Activated B cell treated with CpG ODN at 0.5 μM for 24 hours (primary cell): ENCODE data around the gene ASB1. TPM values are rescaled to one million over a fixed set of nuclear protein-coding genes. Genes with fewer than 3 reads are reported as not detected.

ENCODE experiments used
- ATAC-seq: fragments of 200-7000 bp; cut with Tn5 transposase; one replicate; pipeline ENCODE4 v1.10.0; 2021; ENCODE audit warnings: low read depth, mild to moderate bottlenecking, moderate library complexity
- CTCF ChIA-PET: fragments of 350-600 bp; sonication (Branson Sonifier 250); formaldehyde crosslinking; loops from one replicate; lab custom pipeline; 2021; ENCODE audit warnings: antibody characterized with exemption; lab: Charles Lee
- POLR2A ChIA-PET: fragments of 350-600 bp; sonication (Branson Sonifier 250); formaldehyde crosslinking; loops from one replicate; lab custom pipeline; 2021; ENCODE audit warnings: antibody characterized with exemption; lab: Charles Lee
- DNase-seq: peaks from one replicate; pipeline ENCODE4 v3.0.0; 2022
- H3K27ac Mint-ChIP-seq: one replicate; pipeline ENCODE4 v1.8.0; 2020; ENCODE audit warnings: mixed read lengths
- H3K27me3 Mint-ChIP-seq: one replicate; pipeline ENCODE4 v1.8.0; 2021; ENCODE audit warnings: mixed read lengths
- H3K36me3 Mint-ChIP-seq: one replicate; pipeline ENCODE4 v1.8.0; 2021; ENCODE audit warnings: low read depth, mixed read lengths
- H3K4me1 Mint-ChIP-seq: one replicate; pipeline ENCODE4 v1.8.0; 2021; ENCODE audit warnings: mixed read lengths
- H3K4me3 Mint-ChIP-seq: one replicate; pipeline ENCODE4 v1.8.0; 2020; ENCODE audit warnings: mild to moderate bottlenecking, mixed read lengths
- H3K9me3 Mint-ChIP-seq: one replicate; pipeline ENCODE4 v1.8.0; 2020; ENCODE audit warnings: mixed read lengths
- intact Hi-C: fragments of 100-400 bp; cut with micrococcal nuclease; formaldehyde crosslinking; loops from one replicate; pipeline ENCODE4 v1.15.1; 2024
- total RNA-seq: library from RNA; stranded (reverse); gene quantifications from 2 replicates; pipeline ENCODE4 v1.2.3, GENCODE V29; 2022
- TF ChIP-seq, protein P1 (sequence below): fragments of 200-600 bp; IDR thresholded peaks from one replicate; pipeline ENCODE4 v1.8.0; 2022; ENCODE audit warnings: antibody characterized with exemption, mild to moderate bottlenecking

ASB1 gene
- total RNA-seq, 1 donor from 2014 or later, result 49.8 TPM

DNA sequence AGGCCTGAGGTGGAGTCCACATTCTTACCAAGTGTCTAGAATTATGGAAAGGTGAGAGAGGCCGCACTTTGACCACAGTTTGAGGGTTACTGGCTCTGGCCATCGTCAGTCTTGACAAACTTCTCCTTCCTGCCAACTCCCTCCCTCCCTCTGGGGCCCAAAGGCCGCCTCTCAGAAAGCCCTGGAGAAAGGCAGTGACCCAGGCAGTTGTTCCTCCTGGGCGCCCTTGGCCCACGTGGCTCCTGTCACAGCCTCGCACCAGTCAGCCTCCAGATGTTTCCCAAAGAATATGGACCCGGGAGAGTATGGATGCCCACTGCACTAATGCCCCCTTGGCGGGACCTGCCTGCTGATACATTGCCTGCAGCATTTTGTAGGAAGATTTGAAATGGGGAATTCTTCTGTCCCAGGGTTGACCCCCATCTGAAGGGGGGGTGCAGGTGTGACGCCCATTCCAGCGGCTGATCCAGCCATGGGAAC is 61.7 kb downstream of the ASB1 start:
- intact Hi-C loops, result no loop called here
- Mint-ChIP-seq H3K36me3 (no peaks in the 10 kb centered on the region), H3K4me3 (no peak overlapping the region), H3K27ac (no peak overlapping the region), H3K4me1 (peaks cover 3% of the 10 kb centered on the region), H3K9me3 (peaks cover 3% of the 10 kb centered on the region), H3K27me3 (peaks cover 5% of the 10 kb centered on the region)
- ATAC-seq (no peak), DNase-seq (no peak)
- POLR2A ChIA-PET, result no interaction called here
- TF ChIP-seq, protein P1, sequence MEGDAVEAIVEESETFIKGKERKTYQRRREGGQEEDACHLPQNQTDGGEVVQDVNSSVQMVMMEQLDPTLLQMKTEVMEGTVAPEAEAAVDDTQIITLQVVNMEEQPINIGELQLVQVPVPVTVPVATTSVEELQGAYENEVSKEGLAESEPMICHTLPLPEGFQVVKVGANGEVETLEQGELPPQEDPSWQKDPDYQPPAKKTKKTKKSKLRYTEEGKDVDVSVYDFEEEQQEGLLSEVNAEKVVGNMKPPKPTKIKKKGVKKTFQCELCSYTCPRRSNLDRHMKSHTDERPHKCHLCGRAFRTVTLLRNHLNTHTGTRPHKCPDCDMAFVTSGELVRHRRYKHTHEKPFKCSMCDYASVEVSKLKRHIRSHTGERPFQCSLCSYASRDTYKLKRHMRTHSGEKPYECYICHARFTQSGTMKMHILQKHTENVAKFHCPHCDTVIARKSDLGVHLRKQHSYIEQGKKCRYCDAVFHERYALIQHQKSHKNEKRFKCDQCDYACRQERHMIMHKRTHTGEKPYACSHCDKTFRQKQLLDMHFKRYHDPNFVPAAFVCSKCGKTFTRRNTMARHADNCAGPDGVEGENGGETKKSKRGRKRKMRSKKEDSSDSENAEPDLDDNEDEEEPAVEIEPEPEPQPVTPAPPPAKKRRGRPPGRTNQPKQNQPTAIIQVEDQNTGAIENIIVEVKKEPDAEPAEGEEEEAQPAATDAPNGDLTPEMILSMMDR, result no peak
- CTCF ChIA-PET, result no interaction called here

DNA sequence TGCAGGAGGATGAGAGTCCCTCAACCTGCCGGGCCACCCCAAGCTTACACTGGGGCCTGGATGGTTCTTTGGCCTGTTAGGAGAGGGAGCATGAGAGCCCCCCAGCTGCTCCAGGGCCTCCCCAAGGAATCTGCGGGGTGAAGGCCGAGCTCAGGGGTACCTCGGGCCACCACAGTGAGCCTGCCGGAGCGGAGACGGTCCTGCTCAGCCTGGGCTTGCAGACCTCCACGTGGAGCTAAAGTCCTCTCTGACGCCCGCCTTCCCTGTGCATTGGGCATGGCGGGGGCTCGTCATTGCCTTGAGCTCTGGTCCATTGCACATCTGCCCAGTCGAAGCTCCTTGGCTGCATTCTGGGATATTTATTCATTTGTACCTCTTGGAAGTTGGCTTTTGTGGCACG is 62.7 kb downstream of the ASB1 start:
- no peak for ATAC-seq
- TF ChIP-seq, protein P1, result no peak
- Mint-ChIP-seq H3K27me3 (peaks cover 5% of the 10 kb centered on the region), H3K9me3 (no peaks in the 10 kb centered on the region), H3K27ac (no peak overlapping the region), H3K4me3 (no peak overlapping the region), H3K36me3 (no peaks in the 10 kb centered on the region), H3K4me1 (peaks cover 13% of the 10 kb centered on the region)
- intact Hi-C loops, result no loop called here
- ChIA-PET CTCF (no interaction called here), POLR2A (no interaction called here)
- DNase-seq, result no peak

GRCh38 chr2:238489896-238490295 is 63.2 kb downstream of the ASB1 start:
- Mint-ChIP-seq H3K4me3 (no peak overlapping the region), H3K36me3 (no peaks in the 10 kb centered on the region), H3K9me3 (no peaks in the 10 kb centered on the region), H3K4me1 (peaks cover 17% of the 10 kb centered on the region), H3K27ac (no peak overlapping the region), H3K27me3 (peaks cover 5% of the 10 kb centered on the region)
- TF ChIP-seq, protein P1, result no peak
- DNase-seq (no peak), ATAC-seq (no peak)
- POLR2A ChIA-PET, result no interaction called here
- CTCF ChIA-PET, result no interaction called here
- intact Hi-C loops, result no loop called here

DNA sequence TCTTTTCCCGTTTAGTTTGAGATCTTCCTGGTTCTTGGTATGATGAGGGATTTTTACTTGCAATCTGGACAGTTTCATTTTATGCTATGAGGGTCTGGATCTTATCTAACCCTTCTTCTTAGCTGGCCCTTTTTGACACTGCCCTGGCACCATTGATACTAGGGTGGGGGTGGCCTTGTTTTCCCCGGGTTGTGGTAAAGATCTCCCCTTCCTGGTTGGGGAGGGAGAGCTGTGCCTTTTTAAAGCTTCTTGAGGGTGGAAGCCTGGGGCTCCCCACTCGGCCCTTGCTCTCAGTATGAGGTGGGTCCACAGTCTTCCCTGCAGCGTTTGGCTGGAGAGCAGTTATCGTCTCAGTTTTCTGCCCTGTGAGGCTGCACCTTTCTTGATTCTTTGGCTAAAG is 66.1 kb downstream of the ASB1 start:
- no peak overlapping the region for H3K4me3 Mint-ChIP-seq
- peaks cover 5% of the 10 kb centered on the region for H3K27me3 Mint-ChIP-seq
- H3K27ac Mint-ChIP-seq, result no peak overlapping the region
- intact Hi-C loops, result no loop called here
- POLR2A ChIA-PET, result no interaction called here
- H3K36me3 Mint-ChIP-seq, result no peaks in the 10 kb centered on the region
- TF ChIP-seq, protein P1, result no peak
- CTCF ChIA-PET, result no interaction called here
- no peak for ATAC-seq
- DNase-seq, result no peak
- peaks cover 21% of the 10 kb centered on the region for H3K4me1 Mint-ChIP-seq
- H3K9me3 Mint-ChIP-seq, result no peaks in the 10 kb centered on the region

DNA sequence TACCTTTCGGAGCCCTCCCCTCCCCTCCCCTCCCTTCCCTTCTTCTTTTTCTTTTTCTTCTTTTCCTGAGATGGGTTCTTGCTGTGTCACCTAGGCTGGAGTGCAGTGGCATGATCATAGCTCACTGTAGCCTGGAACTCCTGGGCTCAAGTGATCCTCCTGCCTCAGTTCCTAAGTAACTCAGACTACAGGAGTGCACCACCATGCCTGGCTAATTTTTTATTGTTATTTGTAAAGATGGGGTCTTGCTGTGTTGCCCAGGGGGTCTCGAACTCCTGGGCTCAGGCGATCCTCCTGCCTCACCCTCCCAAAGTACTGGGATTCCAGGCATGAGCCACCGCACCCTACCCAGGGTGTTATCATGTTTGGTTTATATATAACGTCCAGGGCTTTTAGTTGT is 66.7 kb downstream of the ASB1 start:
- Mint-ChIP-seq H3K27ac (no peak overlapping the region), H3K27me3 (peaks cover 5% of the 10 kb centered on the region), H3K4me3 (no peak overlapping the region), H3K9me3 (no peaks in the 10 kb centered on the region), H3K4me1 (peaks cover 21% of the 10 kb centered on the region), H3K36me3 (no peaks in the 10 kb centered on the region)
- ChIA-PET POLR2A (no interaction called here), CTCF (no interaction called here)
- ATAC-seq (no peak), DNase-seq (no peak)
- TF ChIP-seq, protein P1, result no peak
- intact Hi-C loops, result no loop called here
